Erythroblast (primary cell): ENCODE measurements around the gene SEPTIN11.

Source experiments
- GATA1 ChIP-seq: IDR thresholded peaks from 2 replicates; pipeline ENCODE4 v1.6.1; 2011; ENCODE audit warnings: low read depth, mild to moderate bottlenecking, control low read depth, low read length, moderate library complexity
- POLR2A ChIP-seq: IDR thresholded peaks from 2 replicates; pipeline ENCODE4 v1.6.1; 2011; ENCODE audit warnings: mild to moderate bottlenecking, low read length

DNA sequence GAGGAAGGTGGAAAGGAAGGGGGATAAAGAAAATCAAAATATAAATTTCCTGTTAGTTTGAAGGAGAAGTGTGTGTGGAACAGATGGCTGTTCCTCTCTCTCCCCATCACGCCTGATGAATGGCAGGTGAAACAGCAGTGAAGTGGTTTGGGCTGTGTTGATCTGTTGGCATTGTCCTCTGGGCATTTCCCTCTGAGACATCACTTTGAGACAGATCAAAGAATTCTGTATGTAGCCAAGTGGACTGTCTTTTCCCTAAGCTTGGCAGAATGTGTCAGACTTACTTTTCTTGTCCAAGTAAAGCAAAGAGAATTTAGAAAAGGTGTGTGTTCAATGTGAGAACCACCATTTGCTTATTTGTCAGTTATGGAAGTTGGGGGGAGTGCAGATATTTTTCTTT is 47.5 kb downstream of the SEPTIN11 start:
- TF ChIP-seq POLR2A: no peak
- no peak for TF ChIP-seq GATA1
